Esophagus squamous epithelium (tissue), 4 donors: ENCODE data around the gene RFTN1.

ENCODE experiments used
- POLR2A ChIP-seq, 4 donors: fragments of 450-650 bp; IDR thresholded peaks; one replicate each; pipeline ENCODE4 v1.6.1; 2017; ENCODE audit warnings: antibody characterized with exemption in 4 of 4, mild to moderate bottlenecking in 4 of 4, moderate library complexity in 3 of 4
- TF ChIP-seq, protein P1 (sequence below), 6 experiments: fragments of 450-650 bp in 4 of 6; fragments of 200-600 bp in 2 of 6; sonication (generic) in 2 of 6; IDR thresholded peaks; one replicate each; pipeline ENCODE4 v1.5.1; 2016 to 2019; ENCODE audit warnings: antibody characterized with exemption in 6 of 6, mild to moderate bottlenecking in 4 of 6, moderate library complexity in 4 of 6

DNA sequence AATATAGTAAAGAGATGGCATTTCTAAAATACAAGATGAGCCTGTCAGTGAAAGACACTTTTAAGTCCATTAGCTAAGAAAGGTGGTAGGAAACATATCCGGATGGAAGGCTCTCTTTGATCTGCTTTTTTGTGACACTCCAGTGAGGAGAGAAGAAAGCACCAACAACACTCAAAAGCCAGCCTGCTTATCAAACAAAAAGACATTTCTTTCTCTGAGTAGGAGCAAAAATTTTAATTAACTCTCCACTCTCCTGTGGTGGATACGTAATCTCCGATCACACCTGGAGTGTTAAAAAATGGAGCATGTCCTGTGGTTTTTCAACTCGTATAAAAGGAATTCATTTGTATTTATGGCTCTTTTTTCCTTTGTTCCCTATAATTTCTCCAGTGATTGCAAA, 183.1 kb downstream of the RFTN1 start:
- TF ChIP-seq, protein P1, sequence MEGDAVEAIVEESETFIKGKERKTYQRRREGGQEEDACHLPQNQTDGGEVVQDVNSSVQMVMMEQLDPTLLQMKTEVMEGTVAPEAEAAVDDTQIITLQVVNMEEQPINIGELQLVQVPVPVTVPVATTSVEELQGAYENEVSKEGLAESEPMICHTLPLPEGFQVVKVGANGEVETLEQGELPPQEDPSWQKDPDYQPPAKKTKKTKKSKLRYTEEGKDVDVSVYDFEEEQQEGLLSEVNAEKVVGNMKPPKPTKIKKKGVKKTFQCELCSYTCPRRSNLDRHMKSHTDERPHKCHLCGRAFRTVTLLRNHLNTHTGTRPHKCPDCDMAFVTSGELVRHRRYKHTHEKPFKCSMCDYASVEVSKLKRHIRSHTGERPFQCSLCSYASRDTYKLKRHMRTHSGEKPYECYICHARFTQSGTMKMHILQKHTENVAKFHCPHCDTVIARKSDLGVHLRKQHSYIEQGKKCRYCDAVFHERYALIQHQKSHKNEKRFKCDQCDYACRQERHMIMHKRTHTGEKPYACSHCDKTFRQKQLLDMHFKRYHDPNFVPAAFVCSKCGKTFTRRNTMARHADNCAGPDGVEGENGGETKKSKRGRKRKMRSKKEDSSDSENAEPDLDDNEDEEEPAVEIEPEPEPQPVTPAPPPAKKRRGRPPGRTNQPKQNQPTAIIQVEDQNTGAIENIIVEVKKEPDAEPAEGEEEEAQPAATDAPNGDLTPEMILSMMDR (IDR thresholded peaks at IDR 0.05), result no peak
- TF ChIP-seq POLR2A (IDR thresholded peaks at IDR 0.05), result no peak
